T-helper 1 cell (primary cell): ENCODE results near the gene TEX13D.

Source experiments
- DNase-seq, 5 donors: peaks; one replicate each; pipeline ENCODE4 v3.0.0-alpha.2; 2012 to 2020

TEX13D gene

DNA sequence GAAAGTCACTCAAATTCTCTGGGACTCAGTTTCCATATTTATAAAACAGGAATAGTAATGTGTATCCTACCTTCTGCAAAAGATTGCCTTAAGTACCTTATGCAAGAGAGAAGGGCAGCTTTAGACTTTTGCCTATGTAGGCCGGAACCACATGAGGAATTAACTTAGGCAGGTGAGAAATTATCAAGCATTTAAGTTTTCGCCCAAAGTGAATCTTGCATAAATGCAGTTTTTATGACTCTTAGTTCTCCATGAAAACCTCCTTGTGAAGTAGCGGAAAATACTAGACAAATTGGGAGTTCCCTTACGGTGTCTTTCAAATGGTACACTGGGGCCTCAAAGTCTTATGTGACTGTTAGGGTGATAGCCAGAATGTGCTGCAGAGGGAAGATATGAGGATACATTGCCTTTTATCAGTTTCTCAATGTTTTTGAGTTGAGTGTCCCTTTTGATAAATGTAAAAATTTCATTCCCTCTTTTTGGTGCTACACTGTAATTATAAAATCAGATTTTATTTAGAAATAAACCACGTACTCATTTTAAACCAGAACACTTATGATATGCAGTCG is 16.5 kb downstream of the TEX13D start:
- peak in 1 of 5 donors; percentile 33 for DNase-seq

DNA sequence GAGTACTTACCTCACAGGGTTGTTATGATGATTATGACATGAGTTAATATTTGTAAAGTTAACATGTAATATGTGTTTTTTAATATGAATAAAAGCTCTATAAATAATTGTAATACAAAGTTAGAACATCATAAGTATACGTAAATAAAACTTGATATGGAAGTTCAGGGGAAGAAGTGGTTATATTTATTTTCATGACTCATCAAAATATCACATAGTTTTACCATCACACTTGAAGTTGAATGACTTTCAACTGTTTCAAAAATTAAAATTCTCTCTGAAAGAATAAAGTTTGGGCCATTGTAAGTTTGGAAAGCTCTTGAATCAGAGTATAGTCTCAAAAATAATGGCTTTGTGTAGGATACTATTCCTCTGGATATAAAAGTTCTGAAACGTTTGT is 22.2 kb downstream of the TEX13D start:
- DNase-seq: no peak

DNA sequence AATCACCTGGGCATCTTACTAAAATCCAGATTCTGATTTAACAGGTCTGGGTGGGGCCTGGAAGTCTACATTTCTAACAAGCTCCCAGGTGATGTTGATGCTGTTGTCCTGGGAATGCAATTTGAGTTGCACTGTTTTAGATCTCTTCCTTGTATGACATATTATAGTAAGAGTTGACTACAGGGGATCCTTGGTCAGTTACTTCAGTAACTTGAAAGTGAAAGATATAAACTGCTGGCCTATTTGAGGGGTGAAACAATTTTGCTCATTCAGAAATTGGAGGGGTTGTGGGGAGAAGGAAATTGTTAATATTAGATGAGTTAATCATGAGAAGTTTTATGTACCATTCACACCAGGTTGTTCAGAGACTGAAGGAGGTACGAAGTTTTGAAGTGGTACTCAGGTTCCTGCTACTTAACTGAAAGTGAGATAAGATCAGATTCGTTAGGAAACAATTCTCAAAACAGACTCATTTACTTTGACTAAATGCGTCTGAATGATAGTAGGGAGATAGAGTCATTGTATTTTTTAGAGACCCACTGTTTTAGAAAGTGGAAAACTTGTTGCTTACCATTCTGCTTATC is 26.4 kb downstream of the TEX13D start:
- DNase-seq: peak in 1 of 5 donors; percentile 63

DNA sequence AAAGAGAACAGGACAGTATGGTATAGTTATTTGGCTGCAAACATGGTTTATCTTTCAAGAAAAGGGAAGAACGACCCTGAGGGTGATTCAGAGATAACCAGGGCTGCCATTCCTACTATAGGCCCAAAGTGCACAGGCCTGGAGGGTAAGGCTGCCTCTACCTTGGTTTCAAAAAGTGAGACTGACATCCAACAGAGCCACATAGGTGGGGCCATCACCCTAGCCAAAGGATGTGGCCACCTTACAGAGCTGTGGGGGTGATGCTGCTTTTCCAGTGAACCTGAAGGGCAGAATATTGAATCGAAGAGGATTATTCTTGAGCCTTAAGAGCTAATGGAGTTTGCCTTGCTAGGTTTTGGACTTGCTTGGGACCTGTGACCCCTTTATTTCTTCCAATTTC is 29.6 kb downstream of the TEX13D start:
- DNase-seq: peak in 1 of 5 donors; percentile 27

DNA sequence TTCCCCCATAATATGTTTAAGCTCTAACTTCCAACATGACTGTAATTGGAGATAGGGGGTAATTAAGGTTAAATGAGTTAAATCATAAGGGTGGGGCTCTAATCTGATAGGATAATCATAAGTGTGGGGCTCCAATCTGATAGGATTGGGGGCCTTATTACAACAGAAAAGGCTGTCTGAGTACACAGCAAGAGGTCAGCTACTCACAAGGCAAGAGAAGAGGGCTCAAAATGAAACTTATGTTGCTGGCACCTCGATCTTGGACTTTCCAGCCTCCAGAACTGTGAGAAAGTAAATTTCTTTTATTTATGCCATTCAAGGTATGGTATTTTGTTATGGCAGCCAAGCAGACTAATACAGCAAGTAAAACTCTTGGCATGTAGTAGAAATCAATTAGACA is 30.3 kb downstream of the TEX13D start:
- DNase-seq: no peak

DNA sequence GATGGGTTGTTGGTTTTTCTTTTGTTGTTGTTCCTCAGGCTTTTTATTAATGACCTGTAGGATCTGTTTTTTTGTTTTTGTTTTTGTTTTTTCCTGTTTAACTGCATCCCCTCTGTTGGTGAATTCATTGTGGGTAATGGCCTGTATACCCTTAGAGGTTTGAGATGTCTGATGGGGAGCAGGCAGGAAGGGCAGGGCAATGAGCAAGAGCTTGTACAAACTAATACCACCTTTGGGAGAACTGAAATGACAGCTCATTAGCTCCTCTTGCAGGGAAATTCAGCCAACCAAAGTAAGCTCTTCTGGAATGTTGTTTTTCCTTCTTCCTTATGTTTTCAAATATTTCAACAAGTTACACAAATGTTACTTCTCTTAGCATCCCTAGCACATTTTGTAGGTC is 37.3 kb downstream of the TEX13D start:
- no peak for DNase-seq

DNA sequence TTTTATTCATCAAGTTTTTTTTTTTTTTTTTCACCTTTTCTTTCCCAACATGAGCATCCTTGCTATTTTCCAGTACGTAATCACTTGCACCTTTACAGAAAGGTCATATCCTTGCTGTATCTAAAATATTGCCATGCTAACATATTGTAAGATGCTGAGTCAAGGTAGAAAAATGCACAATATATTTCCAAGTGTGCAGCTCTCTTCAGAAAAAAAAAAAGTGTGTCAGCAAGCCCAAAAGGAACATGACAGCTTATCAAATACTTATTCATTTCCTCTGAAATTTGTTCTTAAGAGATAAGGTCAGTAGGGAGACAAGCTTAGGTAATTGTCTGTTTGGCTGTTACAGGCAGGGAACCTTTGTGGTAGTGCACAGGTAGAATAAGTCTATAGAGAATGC is 40.9 kb downstream of the TEX13D start:
- no peak for DNase-seq

DNA sequence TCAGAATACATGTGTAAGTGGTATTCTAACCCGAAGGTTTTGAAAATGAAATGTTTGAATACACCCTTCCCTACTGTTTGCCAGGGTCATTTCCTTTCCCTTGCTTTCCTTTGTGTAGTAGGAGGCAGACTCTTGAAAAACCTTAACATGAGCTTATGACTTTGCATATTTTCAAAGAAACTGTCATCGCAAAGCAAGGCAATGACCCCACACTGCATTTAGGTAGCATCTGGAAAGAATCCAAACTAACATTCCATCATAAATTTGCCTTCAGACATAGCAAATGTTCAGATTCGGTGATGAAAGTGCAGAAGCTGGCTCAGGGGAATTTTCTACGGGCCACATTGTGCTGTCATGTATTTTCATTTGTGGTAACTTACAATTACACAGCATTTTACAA is 46.2 kb downstream of the TEX13D start:
- no peak for DNase-seq

DNA sequence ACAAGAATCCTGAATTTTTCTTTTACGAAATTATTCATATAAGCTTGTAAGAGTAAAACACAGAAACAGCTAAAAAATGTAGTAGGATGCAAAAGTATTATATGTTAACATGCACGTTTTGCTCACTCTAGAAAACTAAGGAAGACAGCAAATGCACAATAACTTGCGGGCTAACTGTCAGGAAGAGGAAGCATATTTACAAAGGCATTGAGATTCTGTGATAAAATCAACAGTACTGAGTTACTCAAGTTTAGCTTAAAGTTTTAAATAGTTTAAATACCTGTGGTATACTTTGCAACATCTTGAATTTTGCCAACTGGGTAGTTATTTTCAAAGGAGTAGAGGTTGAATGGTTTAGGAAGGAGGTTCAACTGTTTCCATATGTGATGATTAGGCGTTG is 50.9 kb downstream of the TEX13D start:
- no peak for DNase-seq

DNA sequence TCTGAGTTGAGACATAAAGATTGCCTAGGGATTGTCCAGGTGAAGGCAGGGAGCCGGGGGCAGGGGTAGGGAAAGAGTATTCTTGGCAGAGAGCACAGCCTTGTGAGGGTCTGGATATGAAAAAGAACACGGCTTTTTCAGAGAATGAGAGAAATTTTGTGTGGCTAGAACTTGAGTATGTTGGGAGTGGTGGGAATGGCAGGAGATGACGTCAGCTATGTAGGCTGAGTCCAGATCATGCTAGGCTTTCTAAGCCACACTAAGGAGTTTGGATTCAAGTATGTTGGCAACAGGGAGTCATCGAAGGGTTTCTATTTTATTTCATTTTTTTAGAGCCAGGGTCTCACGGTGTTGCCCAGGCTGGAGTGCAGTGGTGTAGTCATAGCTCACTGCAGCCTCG is 53.9 kb downstream of the TEX13D start:
- DNase-seq: no peak
